Measurements from ENCODE around the gene PLEKHF1.

Gene PLEKHF1

GRCh38 chr19:29644210-29644609, 21.1 kb upstream of the PLEKHF1 start:
- no peak overlapping the region for H3K4me3 ChIP-seq (ENCODE audit: low read depth, low read length)
- DNase-seq (ENCODE audit: low read depth) = no peak
- TF ChIP-seq CTCF (IDR thresholded peaks at IDR 0.05; ENCODE audit: control insufficient read depth, extremely low read depth, insufficient read depth) = no peak

GRCh38 chr19:29645491-29645867, 19.8 kb upstream of the PLEKHF1 start:
- DNase-seq (ENCODE audit: low read depth) = no peak
- no peak for TF ChIP-seq CTCF (IDR thresholded peaks at IDR 0.05; ENCODE audit: control insufficient read depth, extremely low read depth, insufficient read depth)
- no peak overlapping the region for H3K4me3 ChIP-seq (ENCODE audit: low read depth, low read length)

GRCh38 chr19:29645911-29646310, 19.4 kb upstream of the PLEKHF1 start:
- TF ChIP-seq CTCF (IDR thresholded peaks at IDR 0.05; ENCODE audit: control insufficient read depth, extremely low read depth, insufficient read depth) = no peak
- no peak overlapping the region for H3K4me3 ChIP-seq (ENCODE audit: low read depth, low read length)
- no peak for DNase-seq (ENCODE audit: low read depth)

GRCh38 chr19:29650772-29651387, 14.4 kb upstream of the PLEKHF1 start:
- H3K4me3 ChIP-seq (ENCODE audit: low read depth, low read length) = no peak overlapping the region
- no peak for TF ChIP-seq CTCF (IDR thresholded peaks at IDR 0.05; ENCODE audit: control insufficient read depth, extremely low read depth, insufficient read depth)
- DNase-seq (ENCODE audit: low read depth) = no peak

- DNase-seq (ENCODE audit: low read depth) = no peak
- H3K4me3 ChIP-seq (ENCODE audit: low read depth, low read length) = no peak overlapping the region
- no peak for TF ChIP-seq CTCF (IDR thresholded peaks at IDR 0.05; ENCODE audit: control insufficient read depth, extremely low read depth, insufficient read depth)
These were observed 13.5 kb upstream of the PLEKHF1 start for GRCh38 chr19:29651622-29652394.

GRCh38 chr19:29653398-29653797, 11.9 kb upstream of the PLEKHF1 start:
- DNase-seq (ENCODE audit: low read depth) = no peak
- TF ChIP-seq CTCF (IDR thresholded peaks at IDR 0.05; ENCODE audit: control insufficient read depth, extremely low read depth, insufficient read depth) = no peak
- no peak overlapping the region for H3K4me3 ChIP-seq (ENCODE audit: low read depth, low read length)
